ENCODE data around the gene PKDCC.

DNA sequence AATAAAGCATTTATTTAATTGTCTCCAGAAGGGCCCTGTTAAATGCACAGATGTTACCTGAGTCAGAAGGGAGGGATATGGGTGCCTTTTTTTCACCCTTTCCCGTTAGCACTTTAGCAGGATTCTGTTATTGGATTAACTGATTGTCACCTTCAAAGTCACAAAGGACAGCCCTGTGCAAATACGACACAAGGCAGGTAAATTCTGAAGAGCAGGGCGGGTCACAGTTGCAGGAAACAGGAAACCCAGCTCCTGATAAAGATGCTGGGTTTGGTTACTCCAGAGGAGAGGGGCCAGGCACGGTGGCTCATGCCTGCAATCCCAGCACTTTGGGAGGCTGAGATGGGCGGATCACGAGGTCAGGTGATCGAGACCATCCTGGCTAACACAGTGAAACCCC, 11.4 kb upstream of the PKDCC start:
- TF ChIP-seq CTCF (IDR thresholded peaks at IDR 0.05) (no peak), TCF7L2 (IDR thresholded peaks at IDR 0.05; ENCODE audit: low read depth, low read length) (no peak), POLR2AphosphoS5 (IDR thresholded peaks at IDR 0.05; ENCODE audit: low read depth, low read length) (no peak), REST (IDR thresholded peaks at IDR 0.05; ENCODE audit: insufficient read depth in 1 of 2, low read depth in 2 of 2, low read length in 1 of 2) (no peak), SIN3A (IDR thresholded peaks at IDR 0.05; ENCODE audit: borderline replicate concordance, insufficient read depth, low read depth, low read length) (no peak)

Data from Panc1 (cell line).